ENCODE measurements around the gene SPEM1. TPM values are rescaled to one million over a fixed set of nuclear protein-coding genes. Genes with fewer than 3 reads are reported as not detected.

SPEM1 gene
- total and polyA plus RNA-seq, 4 donors, result not detected

DNA sequence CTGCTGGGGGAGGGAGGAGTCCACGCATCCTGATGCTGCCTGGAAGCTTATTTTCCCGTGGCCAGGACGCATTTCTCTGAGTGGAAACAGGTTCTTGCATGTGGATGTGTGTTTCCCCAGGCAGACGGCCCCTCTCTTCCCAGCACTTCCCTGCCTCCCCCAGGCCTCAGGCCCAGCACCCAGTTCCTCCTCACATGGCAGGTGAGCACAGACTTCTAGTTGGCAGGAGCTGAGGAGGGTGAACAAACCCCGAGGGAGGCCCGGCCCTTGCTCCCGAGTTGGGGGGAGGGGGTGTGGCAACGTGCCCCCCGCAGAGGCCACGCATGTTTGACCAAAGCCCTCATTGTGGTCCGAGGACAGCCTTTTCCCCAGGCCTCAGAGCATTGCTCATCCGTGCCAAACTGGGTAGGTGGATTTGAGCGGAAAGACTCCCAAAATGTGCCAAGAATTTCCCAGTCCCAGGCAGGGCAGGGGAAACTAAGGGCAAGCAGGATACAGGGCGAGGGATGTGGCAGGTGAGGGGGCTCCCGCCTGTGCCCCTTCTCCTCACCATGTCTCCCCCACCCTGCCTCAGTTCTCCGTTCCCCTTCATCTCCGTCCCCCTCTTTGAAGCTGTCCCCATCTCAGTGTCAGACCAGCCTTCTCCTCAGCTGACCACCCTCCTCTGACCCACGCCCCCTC, 1.5 kb upstream of the SPEM1 start:
- no peak overlapping the region for H3K4me3 ChIP-seq (ENCODE audit: low read depth in 1 of 3, low read length in 3 of 3)
- no peaks in the 10 kb centered on the region for H3K27me3 ChIP-seq (ENCODE audit: control insufficient read depth in 4 of 4, insufficient read depth in 4 of 4, low read length in 3 of 4)
- no peak overlapping the region for H3K27ac ChIP-seq (ENCODE audit: low read depth in 1 of 2, low read length in 2 of 2)
- H3K4me1 ChIP-seq (ENCODE audit: control insufficient read depth in 4 of 4, insufficient read depth in 4 of 4, low read length in 3 of 4), result no peaks in the 10 kb centered on the region
- no peak overlapping the region for H3K9ac ChIP-seq (ENCODE audit: low read depth in 1 of 2, low read length in 2 of 2)
- no peak for TF ChIP-seq HNF4G (IDR thresholded peaks at IDR 0.05)
- TF ChIP-seq FOXA2 (IDR thresholded peaks at IDR 0.05), result no peak
- TF ChIP-seq GABPA (IDR thresholded peaks at IDR 0.05 in 1 of 2, conservative IDR thresholded peaks at IDR 0.05 in 1 of 2), result no peak
- TF ChIP-seq, protein P1, sequence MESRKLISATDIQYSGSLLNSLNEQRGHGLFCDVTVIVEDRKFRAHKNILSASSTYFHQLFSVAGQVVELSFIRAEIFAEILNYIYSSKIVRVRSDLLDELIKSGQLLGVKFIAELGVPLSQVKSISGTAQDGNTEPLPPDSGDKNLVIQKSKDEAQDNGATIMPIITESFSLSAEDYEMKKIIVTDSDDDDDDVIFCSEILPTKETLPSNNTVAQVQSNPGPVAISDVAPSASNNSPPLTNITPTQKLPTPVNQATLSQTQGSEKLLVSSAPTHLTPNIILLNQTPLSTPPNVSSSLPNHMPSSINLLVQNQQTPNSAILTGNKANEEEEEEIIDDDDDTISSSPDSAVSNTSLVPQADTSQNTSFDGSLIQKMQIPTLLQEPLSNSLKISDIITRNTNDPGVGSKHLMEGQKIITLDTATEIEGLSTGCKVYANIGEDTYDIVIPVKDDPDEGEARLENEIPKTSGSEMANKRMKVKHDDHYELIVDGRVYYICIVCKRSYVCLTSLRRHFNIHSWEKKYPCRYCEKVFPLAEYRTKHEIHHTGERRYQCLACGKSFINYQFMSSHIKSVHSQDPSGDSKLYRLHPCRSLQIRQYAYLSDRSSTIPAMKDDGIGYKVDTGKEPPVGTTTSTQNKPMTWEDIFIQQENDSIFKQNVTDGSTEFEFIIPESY (IDR thresholded peaks at IDR 0.05), result no peak
- no peak for TF ChIP-seq JUND (IDR thresholded peaks at IDR 0.05)
- TF ChIP-seq HNF4A (conservative IDR thresholded peaks at IDR 0.05), result no peak
- TF ChIP-seq, protein P2, sequence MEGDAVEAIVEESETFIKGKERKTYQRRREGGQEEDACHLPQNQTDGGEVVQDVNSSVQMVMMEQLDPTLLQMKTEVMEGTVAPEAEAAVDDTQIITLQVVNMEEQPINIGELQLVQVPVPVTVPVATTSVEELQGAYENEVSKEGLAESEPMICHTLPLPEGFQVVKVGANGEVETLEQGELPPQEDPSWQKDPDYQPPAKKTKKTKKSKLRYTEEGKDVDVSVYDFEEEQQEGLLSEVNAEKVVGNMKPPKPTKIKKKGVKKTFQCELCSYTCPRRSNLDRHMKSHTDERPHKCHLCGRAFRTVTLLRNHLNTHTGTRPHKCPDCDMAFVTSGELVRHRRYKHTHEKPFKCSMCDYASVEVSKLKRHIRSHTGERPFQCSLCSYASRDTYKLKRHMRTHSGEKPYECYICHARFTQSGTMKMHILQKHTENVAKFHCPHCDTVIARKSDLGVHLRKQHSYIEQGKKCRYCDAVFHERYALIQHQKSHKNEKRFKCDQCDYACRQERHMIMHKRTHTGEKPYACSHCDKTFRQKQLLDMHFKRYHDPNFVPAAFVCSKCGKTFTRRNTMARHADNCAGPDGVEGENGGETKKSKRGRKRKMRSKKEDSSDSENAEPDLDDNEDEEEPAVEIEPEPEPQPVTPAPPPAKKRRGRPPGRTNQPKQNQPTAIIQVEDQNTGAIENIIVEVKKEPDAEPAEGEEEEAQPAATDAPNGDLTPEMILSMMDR (IDR thresholded peaks at IDR 0.05; ENCODE audit: low read depth, low read length, missing input control), result no peak
- no peak for TF ChIP-seq TAF1 (conservative IDR thresholded peaks at IDR 0.05)
- TF ChIP-seq YY1 (IDR thresholded peaks at IDR 0.05), result no peak
- no peak for TF ChIP-seq FOXA1 (IDR thresholded peaks at IDR 0.05)
- H3K36me3 ChIP-seq (ENCODE audit: control insufficient read depth in 4 of 4, insufficient read depth in 3 of 4, low read depth in 1 of 4, low read length in 3 of 4), result no peaks in the 10 kb centered on the region
- 75% methylated on average over 18 of the region's 18 CpGs for WGBS
- no peak for DNase-seq (ENCODE audit: low spot score)
- no peaks in the 10 kb centered on the region for H3K9me3 ChIP-seq (ENCODE audit: control insufficient read depth in 4 of 4, low read length in 3 of 4)

DNA sequence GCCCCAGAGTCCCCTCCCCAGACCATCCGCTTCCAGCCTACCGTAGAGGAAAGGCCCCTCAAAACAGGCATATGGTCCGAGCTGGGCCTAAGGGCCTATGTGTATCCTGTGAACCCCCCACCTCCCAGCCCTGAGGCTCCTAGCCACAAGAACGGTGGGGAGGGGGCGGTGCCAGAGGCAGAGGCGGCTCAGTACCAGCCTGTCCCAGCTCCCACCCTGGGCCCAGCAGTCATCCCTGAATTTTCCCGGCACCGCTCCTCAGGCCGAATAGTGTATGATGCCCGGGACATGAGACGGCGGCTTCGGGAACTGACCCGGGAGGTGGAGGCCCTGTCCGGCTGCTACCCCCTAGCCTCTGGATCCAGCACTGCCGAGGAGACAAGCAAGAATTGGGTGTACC, 1.1 kb downstream of the SPEM1 start:
- H3K9me3 ChIP-seq (ENCODE audit: control insufficient read depth in 4 of 4, low read length in 3 of 4), result no peaks in the 10 kb centered on the region
- no peak overlapping the region for H3K9ac ChIP-seq (ENCODE audit: low read depth in 1 of 2, low read length in 2 of 2)
- H3K4me3 ChIP-seq (ENCODE audit: low read depth in 1 of 3, low read length in 3 of 3), result no peak overlapping the region
- H3K27ac ChIP-seq (ENCODE audit: low read depth in 1 of 2, low read length in 2 of 2), result no peak overlapping the region
- H3K4me1 ChIP-seq (ENCODE audit: control insufficient read depth in 4 of 4, insufficient read depth in 4 of 4, low read length in 3 of 4), result no peaks in the 10 kb centered on the region
- WGBS, result 95% methylated on average over 16 of the region's 16 CpGs
- no peak for DNase-seq (ENCODE audit: low spot score)
- H3K36me3 ChIP-seq (ENCODE audit: control insufficient read depth in 4 of 4, insufficient read depth in 3 of 4, low read depth in 1 of 4, low read length in 3 of 4), result no peaks in the 10 kb centered on the region
- H3K27me3 ChIP-seq (ENCODE audit: control insufficient read depth in 4 of 4, insufficient read depth in 4 of 4, low read length in 3 of 4), result no peaks in the 10 kb centered on the region
- TF ChIP-seq EGR1 (IDR thresholded peaks at IDR 0.05; ENCODE audit: low read depth in 2 of 2) (no peak), NR2F2 (IDR thresholded peaks at IDR 0.05) (no peak), RXRA (IDR thresholded peaks at IDR 0.05) (no peak), SP1 (IDR thresholded peaks at IDR 0.05) (no peak), GABPA (IDR thresholded peaks at IDR 0.05 in 1 of 2, conservative IDR thresholded peaks at IDR 0.05 in 1 of 2) (no peak), HNF4G (IDR thresholded peaks at IDR 0.05) (no peak), HNF4A (conservative IDR thresholded peaks at IDR 0.05) (no peak), JUND (IDR thresholded peaks at IDR 0.05) (no peak), RAD21 (IDR thresholded peaks at IDR 0.05) (no peak), FOXA2 (IDR thresholded peaks at IDR 0.05) (no peak), YY1 (IDR thresholded peaks at IDR 0.05) (no peak), FOXA1 (IDR thresholded peaks at IDR 0.05) (no peak)
- TF ChIP-seq, protein P3, sequence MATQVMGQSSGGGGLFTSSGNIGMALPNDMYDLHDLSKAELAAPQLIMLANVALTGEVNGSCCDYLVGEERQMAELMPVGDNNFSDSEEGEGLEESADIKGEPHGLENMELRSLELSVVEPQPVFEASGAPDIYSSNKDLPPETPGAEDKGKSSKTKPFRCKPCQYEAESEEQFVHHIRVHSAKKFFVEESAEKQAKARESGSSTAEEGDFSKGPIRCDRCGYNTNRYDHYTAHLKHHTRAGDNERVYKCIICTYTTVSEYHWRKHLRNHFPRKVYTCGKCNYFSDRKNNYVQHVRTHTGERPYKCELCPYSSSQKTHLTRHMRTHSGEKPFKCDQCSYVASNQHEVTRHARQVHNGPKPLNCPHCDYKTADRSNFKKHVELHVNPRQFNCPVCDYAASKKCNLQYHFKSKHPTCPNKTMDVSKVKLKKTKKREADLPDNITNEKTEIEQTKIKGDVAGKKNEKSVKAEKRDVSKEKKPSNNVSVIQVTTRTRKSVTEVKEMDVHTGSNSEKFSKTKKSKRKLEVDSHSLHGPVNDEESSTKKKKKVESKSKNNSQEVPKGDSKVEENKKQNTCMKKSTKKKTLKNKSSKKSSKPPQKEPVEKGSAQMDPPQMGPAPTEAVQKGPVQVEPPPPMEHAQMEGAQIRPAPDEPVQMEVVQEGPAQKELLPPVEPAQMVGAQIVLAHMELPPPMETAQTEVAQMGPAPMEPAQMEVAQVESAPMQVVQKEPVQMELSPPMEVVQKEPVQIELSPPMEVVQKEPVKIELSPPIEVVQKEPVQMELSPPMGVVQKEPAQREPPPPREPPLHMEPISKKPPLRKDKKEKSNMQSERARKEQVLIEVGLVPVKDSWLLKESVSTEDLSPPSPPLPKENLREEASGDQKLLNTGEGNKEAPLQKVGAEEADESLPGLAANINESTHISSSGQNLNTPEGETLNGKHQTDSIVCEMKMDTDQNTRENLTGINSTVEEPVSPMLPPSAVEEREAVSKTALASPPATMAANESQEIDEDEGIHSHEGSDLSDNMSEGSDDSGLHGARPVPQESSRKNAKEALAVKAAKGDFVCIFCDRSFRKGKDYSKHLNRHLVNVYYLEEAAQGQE (IDR thresholded peaks at IDR 0.05), result no peak
- TF ChIP-seq, protein P1 (IDR thresholded peaks at IDR 0.05), result no peak
- TF ChIP-seq, protein P4, sequence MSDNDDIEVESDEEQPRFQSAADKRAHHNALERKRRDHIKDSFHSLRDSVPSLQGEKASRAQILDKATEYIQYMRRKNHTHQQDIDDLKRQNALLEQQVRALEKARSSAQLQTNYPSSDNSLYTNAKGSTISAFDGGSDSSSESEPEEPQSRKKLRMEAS (IDR thresholded peaks at IDR 0.05), result no peak
- TF ChIP-seq, protein P5, sequence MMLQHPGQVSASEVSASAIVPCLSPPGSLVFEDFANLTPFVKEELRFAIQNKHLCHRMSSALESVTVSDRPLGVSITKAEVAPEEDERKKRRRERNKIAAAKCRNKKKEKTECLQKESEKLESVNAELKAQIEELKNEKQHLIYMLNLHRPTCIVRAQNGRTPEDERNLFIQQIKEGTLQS (IDR thresholded peaks at IDR 0.05), result no peak
- TF ChIP-seq, protein P2 (IDR thresholded peaks at IDR 0.05; ENCODE audit: low read depth, low read length, missing input control), result no peak
